Stomach (tissue), 4 donors: ENCODE results near the gene GLRA1.

Experiments used
- POLR2A ChIP-seq, 4 donors: fragments of 450-650 bp; IDR thresholded peaks; one replicate each; pipeline ENCODE4 v1.6.1; 2016; ENCODE audit warnings: antibody characterized with exemption in 4 of 4, control low read depth in 2 of 4, mild to moderate bottlenecking in 1 of 4, moderate library complexity in 1 of 4
- TF ChIP-seq, protein P1 (sequence below), 7 experiments: fragments of 450-650 bp in 4 of 7; fragments of 200-600 bp in 3 of 7; sonication (generic) in 3 of 7; IDR thresholded peaks; one replicate each; pipeline ENCODE4 v1.5.1; 2016 to 2019; ENCODE audit warnings: antibody characterized with exemption in 7 of 7, control low read depth in 2 of 7, mild to moderate bottlenecking in 1 of 7

DNA sequence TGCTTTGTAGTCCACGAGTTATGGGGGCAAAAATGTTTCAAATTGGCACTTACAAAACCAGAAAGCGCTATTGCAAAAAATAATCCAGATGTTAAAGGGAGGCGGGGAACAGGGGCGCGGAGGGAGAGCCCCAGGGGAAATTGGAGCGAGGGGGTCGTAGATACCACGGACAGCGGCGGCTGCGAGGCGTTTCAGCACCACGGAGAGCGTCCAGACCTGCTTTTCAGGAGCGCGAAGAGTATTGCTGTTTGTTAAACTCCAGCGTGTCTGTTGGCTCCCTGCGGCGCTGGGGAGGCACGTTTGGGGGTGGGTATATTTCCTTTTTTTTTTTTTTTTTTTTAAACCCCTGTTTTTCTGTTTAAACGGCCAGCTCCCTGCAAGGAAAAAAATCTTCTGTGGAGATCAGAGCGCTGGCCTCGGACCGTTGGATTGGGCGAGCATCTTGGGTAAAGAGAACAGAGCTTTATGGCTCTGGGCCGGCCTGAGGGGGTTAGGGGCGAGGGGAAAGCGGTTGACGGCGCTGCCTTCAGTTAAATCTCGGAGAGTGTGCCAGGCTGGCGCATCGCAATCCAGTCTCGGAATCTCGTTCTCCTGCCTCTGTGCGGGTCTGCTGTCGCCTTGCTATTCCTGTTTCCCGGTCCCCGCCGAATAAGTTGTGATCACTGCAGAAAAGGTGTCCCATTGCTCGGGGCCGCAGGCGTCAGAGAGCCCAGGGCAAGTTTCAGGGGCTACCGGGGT is at the start of gene GLRA1:
- TF ChIP-seq, protein P1, sequence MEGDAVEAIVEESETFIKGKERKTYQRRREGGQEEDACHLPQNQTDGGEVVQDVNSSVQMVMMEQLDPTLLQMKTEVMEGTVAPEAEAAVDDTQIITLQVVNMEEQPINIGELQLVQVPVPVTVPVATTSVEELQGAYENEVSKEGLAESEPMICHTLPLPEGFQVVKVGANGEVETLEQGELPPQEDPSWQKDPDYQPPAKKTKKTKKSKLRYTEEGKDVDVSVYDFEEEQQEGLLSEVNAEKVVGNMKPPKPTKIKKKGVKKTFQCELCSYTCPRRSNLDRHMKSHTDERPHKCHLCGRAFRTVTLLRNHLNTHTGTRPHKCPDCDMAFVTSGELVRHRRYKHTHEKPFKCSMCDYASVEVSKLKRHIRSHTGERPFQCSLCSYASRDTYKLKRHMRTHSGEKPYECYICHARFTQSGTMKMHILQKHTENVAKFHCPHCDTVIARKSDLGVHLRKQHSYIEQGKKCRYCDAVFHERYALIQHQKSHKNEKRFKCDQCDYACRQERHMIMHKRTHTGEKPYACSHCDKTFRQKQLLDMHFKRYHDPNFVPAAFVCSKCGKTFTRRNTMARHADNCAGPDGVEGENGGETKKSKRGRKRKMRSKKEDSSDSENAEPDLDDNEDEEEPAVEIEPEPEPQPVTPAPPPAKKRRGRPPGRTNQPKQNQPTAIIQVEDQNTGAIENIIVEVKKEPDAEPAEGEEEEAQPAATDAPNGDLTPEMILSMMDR (IDR thresholded peaks at IDR 0.05): no peak
- TF ChIP-seq POLR2A (IDR thresholded peaks at IDR 0.05): no peak
